GM12891 (cell line): Measurements from ENCODE around the gene DMWD.

Experiments used
- DNase-seq: peaks from one replicate; pipeline ENCODE4 v3.0.0; 2011; ENCODE audit warnings: low spot score; ENCODE audit not compliant: insufficient read length
- FAIRE-seq: peaks from 2 replicates; lab custom pipeline; 2011; peaks lifted over from hg19 to GRCh38; lab: Jason Lieb, UNC
- PAX5 ChIP-seq: IDR thresholded peaks from 2 replicates; pipeline ENCODE4 v1.6.1; 2011; ENCODE audit warnings: low read length, moderate library complexity, mild to moderate bottlenecking; ENCODE audit not compliant: insufficient read depth, severe bottlenecking
- POLR2A ChIP-seq: IDR thresholded peaks from 2 replicates; pipeline ENCODE4 v1.6.1; 2011; ENCODE audit warnings: low read depth, low read length, control low read depth
- POLR2AphosphoS5 ChIP-seq: IDR thresholded peaks from 2 replicates; pipeline ENCODE4 v1.6.1; 2011; ENCODE audit warnings: low read depth, low read length, control low read depth
- POU2F2 ChIP-seq: IDR thresholded peaks from 2 replicates; pipeline ENCODE4 v1.6.1; 2011; ENCODE audit warnings: low read depth, mild to moderate bottlenecking, control low read depth, low read length, moderate library complexity
- SPI1 ChIP-seq: IDR thresholded peaks from 2 replicates; pipeline ENCODE4 v1.6.1; 2011; ENCODE audit warnings: low read depth, low read length, control low read depth
- TAF1 ChIP-seq: IDR thresholded peaks from 2 replicates; pipeline ENCODE4 v1.6.1; 2011; ENCODE audit warnings: low read depth, low read length, control low read depth

DMWD gene

DNA sequence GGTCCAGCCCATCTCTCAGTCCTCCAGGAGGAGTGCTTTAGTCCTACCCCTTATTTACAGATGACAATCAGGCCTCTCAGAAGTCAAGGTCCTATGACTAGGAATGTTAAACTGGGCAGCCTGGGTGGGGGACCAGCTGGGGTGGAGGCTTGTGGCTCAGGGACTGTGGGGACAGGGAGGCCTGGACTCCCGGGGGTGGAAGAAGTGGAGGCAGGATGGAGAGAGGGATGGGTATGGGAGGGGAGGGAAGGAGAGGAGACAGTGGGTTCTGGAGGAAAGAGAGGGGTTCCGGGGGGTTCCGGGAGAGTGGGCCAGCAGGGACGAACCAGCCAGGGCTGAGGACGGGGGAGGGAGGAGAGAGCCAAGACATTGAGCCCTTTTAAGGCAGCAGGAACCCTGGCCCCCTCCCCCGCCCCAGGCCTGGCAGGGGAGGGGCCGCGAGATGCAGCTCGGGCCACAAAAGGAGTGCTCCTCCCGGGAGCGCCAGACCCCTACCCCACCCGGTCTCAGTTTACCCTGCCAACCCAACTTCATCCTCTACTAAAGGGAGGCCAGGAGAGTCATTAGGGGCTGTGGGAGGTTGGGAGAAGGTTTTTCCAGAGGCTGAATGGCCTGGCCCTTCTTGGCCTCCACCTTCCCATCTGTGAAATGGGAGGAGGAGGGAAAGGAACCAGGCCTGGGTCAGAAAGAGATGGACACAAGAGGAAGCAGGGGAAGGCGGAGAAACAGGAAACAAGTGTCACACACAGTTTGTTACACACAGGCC, 12.0 kb downstream of the DMWD start:
- TF ChIP-seq SPI1 (no peak), PAX5 (no peak), POU2F2 (no peak), POLR2AphosphoS5 (no peak)
- no peak for FAIRE-seq
- DNase-seq, result no peak

DNA sequence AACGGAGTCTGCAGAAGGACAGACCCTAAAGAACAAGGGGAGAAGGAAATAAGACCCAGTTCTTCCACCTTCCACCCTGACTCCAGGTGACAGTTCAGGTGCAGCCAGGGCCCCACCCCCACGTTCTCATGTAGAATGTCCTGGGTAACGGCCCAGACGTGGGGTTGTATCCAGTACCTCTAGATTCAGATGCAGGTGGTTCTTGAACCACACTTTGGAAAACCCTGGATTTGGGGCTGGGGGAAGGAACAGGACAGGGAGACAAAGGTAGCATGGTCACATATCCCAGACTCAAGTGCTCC, 12.5 kb downstream of the DMWD start:
- TF ChIP-seq SPI1, result no peak
- TF ChIP-seq TAF1, result no peak
- no peak for TF ChIP-seq POU2F2
- no peak for TF ChIP-seq POLR2A
- TF ChIP-seq POLR2AphosphoS5, result no peak
- no peak for TF ChIP-seq PAX5
- FAIRE-seq, result no peak
- DNase-seq, result no peak

DNA sequence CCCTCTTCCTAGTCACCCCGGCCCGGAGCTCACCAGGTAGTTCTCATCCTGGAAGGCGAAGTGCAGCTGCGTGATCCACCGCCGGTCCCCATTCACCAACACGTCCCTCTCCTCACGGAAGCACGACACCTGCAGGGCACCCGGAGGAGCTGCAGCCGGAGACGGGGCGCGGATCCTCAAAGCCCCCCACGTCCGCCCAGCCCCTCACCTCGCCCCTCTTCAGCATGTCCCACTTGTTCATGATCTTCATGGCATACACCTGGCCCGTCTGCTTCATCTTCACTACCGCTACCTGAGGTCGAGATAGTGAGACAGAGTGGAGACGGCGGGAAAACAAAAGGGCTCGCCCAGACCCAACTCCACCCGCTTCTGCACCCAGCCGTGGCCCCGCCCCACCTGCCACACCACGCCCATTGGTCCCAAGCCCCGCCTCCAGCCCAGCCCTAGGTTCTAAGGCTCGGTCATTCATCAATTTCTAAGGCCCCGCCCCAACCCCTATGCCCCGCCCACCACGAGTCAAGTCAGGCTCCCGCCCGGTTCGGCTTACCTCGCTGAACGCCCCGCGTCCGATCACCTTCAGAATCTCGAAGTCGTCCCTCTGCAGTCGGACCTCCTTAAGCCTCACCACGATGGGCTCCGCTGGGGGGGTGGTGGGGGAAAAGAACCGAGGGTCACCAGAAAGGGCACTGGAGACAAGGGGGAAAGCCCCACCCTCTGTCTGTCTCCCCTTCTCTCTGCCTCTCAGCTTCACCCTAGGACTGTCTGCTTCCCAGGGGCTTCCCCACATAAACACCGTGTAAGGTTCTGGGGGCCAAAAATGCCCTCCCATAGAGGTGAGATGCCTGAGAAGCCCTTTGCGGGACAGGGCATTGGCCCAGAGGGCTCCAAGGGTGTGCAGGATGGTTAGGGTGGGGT, 13.2 kb downstream of the DMWD start:
- DNase-seq, result peak; percentile 96
- FAIRE-seq, result peak; percentile 94
- TF ChIP-seq POU2F2 (no peak), TAF1 (no peak), PAX5 (no peak), SPI1 (no peak), POLR2AphosphoS5 (no peak), POLR2A (no peak; the same call in 1 of the 2 replicates)

DNA sequence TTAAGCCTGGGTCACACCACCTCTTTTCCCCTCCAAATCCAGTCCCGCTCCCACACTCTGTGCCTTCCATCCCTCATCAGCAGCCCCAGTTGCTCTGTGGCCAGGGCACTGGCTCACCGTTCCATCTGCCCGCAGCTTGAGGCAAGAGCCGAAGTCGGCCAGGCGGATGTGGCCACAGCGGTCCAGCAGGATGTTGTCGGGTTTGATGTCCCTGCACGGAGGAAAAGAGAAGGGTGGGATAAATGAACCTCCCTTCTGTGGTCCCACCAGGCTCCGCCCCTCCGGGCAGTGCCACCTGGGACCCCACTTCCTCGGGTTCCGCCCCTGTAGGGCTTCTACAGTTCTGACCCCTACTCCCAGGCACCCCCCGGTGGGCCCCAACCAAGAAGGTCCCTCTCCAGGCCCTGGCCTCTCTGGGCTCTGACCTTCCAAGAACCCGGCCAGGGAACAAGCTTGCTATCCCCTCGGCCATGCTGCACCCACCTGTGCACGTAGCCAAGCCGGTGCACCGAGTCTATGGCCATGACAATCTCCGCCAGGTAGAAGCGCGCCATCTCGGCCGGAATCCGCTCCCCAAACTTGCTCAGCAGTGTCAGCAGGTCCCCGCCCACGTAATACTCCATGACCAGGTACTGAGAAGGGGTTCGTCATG, 14.5 kb downstream of the DMWD start:
- DNase-seq (no peak), FAIRE-seq (no peak)
- TF ChIP-seq PAX5 (no peak), TAF1 (no peak), POU2F2 (no peak), SPI1 (no peak), POLR2AphosphoS5 (no peak), POLR2A (no peak)

DNA sequence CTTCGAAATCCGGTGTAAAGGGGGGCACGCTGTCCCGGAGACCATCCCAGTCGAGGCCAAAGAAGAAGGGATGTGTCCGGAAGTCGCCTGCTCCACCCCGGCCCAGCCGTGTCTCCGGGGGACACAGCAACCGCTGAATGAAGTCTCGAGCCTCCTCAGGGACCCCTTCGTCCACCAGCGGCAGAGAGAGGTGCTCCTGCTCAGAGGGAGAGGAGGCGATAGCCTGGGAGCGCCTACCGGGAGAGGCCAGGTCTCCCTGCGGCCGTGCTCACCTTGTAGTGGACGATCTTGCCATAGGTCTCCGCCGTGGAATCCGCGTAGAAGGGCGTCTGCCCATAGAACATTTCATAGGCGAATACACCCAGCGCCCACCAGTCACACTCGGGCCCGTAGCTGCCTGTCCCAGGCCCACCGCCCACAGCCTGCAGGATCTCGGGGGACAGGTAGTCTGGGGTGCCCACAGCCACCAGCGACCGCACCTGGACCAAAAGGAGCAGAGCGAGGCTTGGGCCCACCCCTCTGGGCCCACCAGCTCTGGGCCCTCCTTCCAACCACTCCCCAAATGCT, 15.2 kb downstream of the DMWD start:
- no peak for DNase-seq
- no peak for TF ChIP-seq PAX5
- no peak for TF ChIP-seq POLR2AphosphoS5
- TF ChIP-seq TAF1, result no peak
- no peak for TF ChIP-seq POU2F2
- TF ChIP-seq POLR2A, result no peak
- TF ChIP-seq SPI1, result no peak
- no peak for FAIRE-seq

DNA sequence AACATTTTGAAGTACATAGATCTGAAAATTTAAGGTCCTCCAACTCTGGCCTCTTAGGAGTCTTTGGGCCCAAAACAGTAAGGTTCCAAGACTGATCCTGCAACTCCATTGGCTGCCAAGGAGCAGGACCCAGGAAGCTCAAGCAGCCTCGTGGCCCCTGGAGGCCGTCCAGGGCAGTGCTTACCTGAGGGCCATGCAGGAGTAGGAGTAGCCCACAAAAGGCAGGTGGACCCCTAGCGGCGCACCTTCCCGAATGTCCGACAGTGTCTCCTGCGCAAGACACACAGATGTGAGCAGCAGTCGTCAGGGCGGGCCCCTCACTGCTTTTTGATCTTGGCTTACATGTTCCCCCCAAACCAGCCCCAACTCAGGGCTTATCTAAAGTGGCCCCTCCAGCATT, 17.9 kb downstream of the DMWD start:
- no peak for FAIRE-seq
- DNase-seq, result no peak
- TF ChIP-seq SPI1 (no peak), TAF1 (no peak), PAX5 (no peak), POLR2AphosphoS5 (no peak), POU2F2 (no peak), POLR2A (no peak)

DNA sequence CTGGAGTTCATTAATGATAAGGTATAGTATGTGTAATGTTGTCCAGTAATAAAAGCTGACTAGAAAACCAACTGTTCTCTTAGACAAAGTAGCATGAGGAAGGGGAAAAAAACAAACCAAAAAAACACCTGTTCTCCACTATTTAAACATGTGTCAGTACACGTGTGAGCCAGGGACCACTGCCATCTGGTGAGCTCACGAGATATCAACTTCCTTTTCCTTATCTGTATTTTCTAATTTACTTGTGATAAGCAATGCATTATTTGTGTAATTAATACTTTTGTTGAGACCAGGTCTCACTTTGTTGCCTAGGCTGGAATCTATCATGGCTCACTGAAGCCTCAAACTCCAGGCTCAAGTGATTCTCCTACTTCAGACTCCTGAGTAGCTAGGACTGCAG, 19.3 kb downstream of the DMWD start:
- no peak for TF ChIP-seq POLR2A
- FAIRE-seq (no peak), DNase-seq (no peak)

DNA sequence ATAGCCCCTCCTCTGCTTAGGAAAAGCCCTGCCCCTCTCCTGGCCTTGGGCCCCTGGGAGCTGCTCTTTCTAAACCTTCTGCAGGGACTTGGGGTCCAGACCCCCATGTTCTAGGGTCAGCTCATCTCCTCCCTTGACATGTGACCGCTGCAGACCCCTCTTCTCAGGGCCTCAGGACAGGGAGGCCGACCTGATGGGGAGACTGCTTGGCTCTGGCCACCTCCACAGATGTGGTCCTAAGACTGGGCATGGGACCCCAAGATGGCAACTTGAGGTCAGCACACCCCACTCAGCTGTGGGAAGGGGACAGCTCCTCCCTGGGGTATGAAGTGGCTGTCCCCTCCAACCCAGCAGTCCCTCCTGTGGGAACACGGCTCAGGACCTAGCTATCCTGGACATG, 19.7 kb downstream of the DMWD start:
- TF ChIP-seq SPI1 (no peak), POLR2AphosphoS5 (0 out of 2 replicates have a peak, but pooled peaks have one; percentile 5), POLR2A (0 out of 2 replicates have a peak, but pooled peaks have one; percentile 37), PAX5 (no peak)
- DNase-seq, result no peak
- no peak for FAIRE-seq

DNA sequence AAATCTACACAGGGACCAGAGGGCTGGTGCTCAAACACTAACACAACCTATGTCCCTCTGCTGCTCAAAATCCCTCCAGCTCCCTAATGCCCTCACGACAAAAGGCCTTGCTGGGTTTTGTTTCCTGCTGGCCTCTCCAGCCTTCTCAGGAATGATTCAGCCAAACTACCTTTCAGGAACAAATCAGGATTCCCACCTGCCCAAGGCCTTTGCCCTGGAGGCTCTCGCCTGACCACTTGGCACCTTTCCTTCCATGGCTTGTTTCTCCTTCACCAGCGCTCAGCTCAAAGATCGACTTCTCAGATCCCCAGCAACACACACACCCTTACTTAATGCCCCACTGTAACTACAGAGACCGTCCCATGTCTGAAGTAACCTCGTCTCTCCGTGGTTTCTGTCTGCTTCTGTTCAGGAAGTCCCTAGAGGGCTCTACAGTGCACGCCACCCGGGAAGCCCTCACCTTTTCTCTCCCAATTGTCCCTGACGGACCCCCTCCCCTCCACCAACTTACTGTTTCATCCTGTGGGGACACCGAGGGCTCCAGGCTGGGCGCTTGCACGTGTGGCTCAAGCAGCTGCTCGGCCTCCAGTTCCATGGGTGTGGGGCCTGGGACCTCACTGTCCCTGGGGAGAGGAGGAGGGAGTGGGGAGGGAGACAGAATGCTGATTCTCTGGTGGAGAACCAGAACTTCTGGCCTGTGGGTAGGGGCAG, 20.4 kb downstream of the DMWD start:
- TF ChIP-seq POU2F2 (no peak), TAF1 (no peak), POLR2A (no peak; the same call in 1 of the 2 replicates), PAX5 (no peak), POLR2AphosphoS5 (no peak), SPI1 (no peak)

More for the DNA sequence above, 20.4 kb downstream of the DMWD start:
- FAIRE-seq (no peak), DNase-seq (no peak)
